ENCODE measurements around the gene NOX3.

Gene NOX3

GRCh38 chr6:155384321-155384952 is 71.2 kb downstream of the NOX3 start:
- no peak overlapping the region for H3K27ac Mint-ChIP-seq
- no peaks in the 10 kb centered on the region for H3K27me3 Mint-ChIP-seq
- H3K4me1 Mint-ChIP-seq (ENCODE audit: low read depth) = peaks cover 14% of the 10 kb centered on the region
- H3K9me3 Mint-ChIP-seq = peaks cover 16% of the 10 kb centered on the region
- H3K36me3 Mint-ChIP-seq (ENCODE audit: low read depth) = peaks cover 3% of the 10 kb centered on the region
- H3K4me3 Mint-ChIP-seq = no peak overlapping the region

DNA sequence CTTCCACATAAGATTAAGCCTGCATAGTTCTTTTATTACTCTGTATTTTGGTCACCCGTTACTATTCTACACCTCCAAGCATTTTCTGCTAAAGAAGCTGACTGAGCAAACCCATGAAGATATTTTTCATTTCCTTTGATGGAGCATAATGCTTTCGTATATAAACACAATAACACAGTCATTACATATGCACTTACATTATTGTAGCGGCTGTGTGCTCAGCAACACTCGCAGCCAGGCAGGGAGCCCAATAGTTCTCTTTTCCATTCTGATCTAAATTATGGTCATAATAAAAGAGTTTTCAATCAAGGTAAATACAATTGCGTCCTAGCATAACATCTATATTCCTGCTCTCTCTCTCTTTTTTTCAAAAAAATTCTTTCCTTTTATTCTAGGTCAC is 71.7 kb downstream of the NOX3 start:
- H3K9me3 Mint-ChIP-seq = peaks cover 10% of the 10 kb centered on the region
- no peak overlapping the region for H3K27ac Mint-ChIP-seq
- H3K27me3 Mint-ChIP-seq = no peaks in the 10 kb centered on the region
- peaks cover 8% of the 10 kb centered on the region for H3K4me1 Mint-ChIP-seq (ENCODE audit: low read depth)
- no peak overlapping the region for H3K4me3 Mint-ChIP-seq
- peaks cover 3% of the 10 kb centered on the region for H3K36me3 Mint-ChIP-seq (ENCODE audit: low read depth)

DNA sequence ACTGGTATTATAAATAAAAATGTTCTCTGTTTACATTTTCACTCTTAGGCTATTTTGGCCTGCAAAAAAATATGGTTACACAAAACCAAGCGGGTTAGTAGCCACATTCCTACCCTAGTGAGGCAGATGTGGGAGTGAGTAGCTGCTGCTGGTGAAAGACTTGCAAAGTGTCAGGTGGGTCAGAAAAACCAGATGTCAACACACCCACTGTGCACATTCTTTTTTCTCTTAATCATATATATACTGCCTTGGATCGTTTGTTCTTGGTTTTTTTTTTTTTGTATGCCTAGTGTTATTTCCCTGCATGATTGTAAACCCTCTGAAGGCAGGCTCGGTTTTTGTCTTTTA is 73.3 kb downstream of the NOX3 start:
- no peak overlapping the region for H3K4me3 Mint-ChIP-seq
- peaks cover under 1% of the 10 kb centered on the region for H3K9me3 Mint-ChIP-seq
- no peak overlapping the region for H3K27ac Mint-ChIP-seq
- H3K4me1 Mint-ChIP-seq (ENCODE audit: low read depth) = peaks cover 5% of the 10 kb centered on the region
- no peaks in the 10 kb centered on the region for H3K36me3 Mint-ChIP-seq (ENCODE audit: low read depth)
- no peaks in the 10 kb centered on the region for H3K27me3 Mint-ChIP-seq

- no peaks in the 10 kb centered on the region for H3K27me3 Mint-ChIP-seq
- peaks cover 5% of the 10 kb centered on the region for H3K4me1 Mint-ChIP-seq (ENCODE audit: low read depth)
- no peak overlapping the region for H3K27ac Mint-ChIP-seq
- no peak overlapping the region for H3K4me3 Mint-ChIP-seq
- no peaks in the 10 kb centered on the region for H3K36me3 Mint-ChIP-seq (ENCODE audit: low read depth)
- H3K9me3 Mint-ChIP-seq = no peaks in the 10 kb centered on the region
These were observed 73.8 kb downstream of the NOX3 start for GRCh38 chr6:155381673-155382337.

DNA sequence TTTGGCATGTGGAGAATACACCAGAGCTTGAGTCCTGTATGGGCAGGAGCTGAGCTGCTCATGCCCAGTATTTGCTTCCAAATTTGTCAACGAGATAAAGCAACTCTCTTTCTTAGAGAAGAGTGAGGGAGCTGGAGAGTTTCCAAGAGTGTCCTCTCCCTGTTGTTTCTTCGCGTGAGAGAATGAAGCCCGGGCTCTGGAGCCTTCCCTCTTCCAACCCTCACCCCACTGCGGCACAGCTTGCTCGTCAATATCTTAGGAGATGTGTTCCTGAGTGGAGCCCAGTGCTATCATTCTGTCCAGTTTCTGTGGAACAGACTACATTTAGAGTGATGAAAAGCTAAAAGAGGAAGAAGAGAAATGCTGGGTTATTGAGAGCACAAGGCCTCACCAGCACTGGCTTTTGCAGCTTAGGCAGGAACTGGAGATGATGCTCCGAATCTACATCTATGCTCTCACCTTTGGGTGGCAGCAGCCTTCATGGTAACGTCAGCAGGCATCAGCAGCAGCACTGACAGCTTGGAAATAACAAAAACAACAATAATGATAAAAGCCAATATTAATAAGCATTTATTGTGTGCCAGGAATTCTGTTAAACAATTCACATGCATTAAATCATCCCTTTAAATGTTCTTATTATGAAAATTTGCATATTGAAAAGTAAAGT is 74.8 kb downstream of the NOX3 start:
- no peaks in the 10 kb centered on the region for H3K9me3 Mint-ChIP-seq
- H3K27me3 Mint-ChIP-seq = no peaks in the 10 kb centered on the region
- no peak overlapping the region for H3K4me3 Mint-ChIP-seq
- peaks cover 5% of the 10 kb centered on the region for H3K4me1 Mint-ChIP-seq (ENCODE audit: low read depth)
- no peaks in the 10 kb centered on the region for H3K36me3 Mint-ChIP-seq (ENCODE audit: low read depth)
- no peak overlapping the region for H3K27ac Mint-ChIP-seq

DNA sequence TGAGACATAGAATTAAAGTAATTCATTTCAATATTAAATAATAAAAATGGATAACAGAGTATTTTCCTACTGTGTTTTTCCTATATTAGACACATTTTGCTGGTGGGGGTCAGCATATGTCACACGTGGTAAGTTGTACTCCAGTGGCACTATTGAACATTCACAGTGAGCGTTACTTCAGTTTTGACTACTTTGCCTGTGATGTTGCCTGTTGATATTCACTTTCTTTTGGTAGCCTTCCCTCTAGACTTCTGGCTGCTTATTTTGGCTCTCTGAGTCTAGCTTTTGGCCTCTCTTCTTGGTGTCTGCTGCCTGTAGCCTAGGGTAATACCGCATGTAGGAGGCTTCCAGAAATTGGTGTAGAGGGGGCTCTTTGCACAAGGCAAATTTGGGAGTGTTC is 76.9 kb downstream of the NOX3 start:
- Mint-ChIP-seq H3K4me1 (ENCODE audit: low read depth) (peaks cover 5% of the 10 kb centered on the region), H3K9me3 (no peaks in the 10 kb centered on the region), H3K27me3 (no peaks in the 10 kb centered on the region), H3K27ac (no peak overlapping the region), H3K36me3 (ENCODE audit: low read depth) (no peaks in the 10 kb centered on the region), H3K4me3 (no peak overlapping the region)

- Mint-ChIP-seq H3K27me3 (peaks cover 2% of the 10 kb centered on the region), H3K9me3 (no peaks in the 10 kb centered on the region), H3K36me3 (ENCODE audit: low read depth) (no peaks in the 10 kb centered on the region), H3K27ac (no peak overlapping the region), H3K4me3 (no peak overlapping the region), H3K4me1 (ENCODE audit: low read depth) (peaks cover 5% of the 10 kb centered on the region)
These were observed 77.4 kb downstream of the NOX3 start for GRCh38 chr6:155378276-155378675.

- H3K27ac Mint-ChIP-seq = no peak overlapping the region
- no peaks in the 10 kb centered on the region for H3K9me3 Mint-ChIP-seq
- no peak overlapping the region for H3K4me3 Mint-ChIP-seq
- peaks cover 4% of the 10 kb centered on the region for H3K27me3 Mint-ChIP-seq
- no peaks in the 10 kb centered on the region for H3K36me3 Mint-ChIP-seq (ENCODE audit: low read depth)
- peaks cover 5% of the 10 kb centered on the region for H3K4me1 Mint-ChIP-seq (ENCODE audit: low read depth)
These were observed 78.6 kb downstream of the NOX3 start for GRCh38 chr6:155377061-155377460.

GRCh38 chr6:155375801-155376200 is 79.8 kb downstream of the NOX3 start:
- no peak overlapping the region for H3K27ac Mint-ChIP-seq
- H3K27me3 Mint-ChIP-seq = peaks cover 4% of the 10 kb centered on the region
- no peaks in the 10 kb centered on the region for H3K9me3 Mint-ChIP-seq
- no peaks in the 10 kb centered on the region for H3K4me1 Mint-ChIP-seq (ENCODE audit: low read depth)
- H3K4me3 Mint-ChIP-seq = no peak overlapping the region
- no peaks in the 10 kb centered on the region for H3K36me3 Mint-ChIP-seq (ENCODE audit: low read depth)

GRCh38 chr6:155374681-155375080 is 81.0 kb downstream of the NOX3 start:
- Mint-ChIP-seq H3K4me1 (ENCODE audit: low read depth) (no peaks in the 10 kb centered on the region), H3K36me3 (ENCODE audit: low read depth) (no peaks in the 10 kb centered on the region), H3K9me3 (no peaks in the 10 kb centered on the region), H3K27me3 (peaks cover 4% of the 10 kb centered on the region), H3K4me3 (no peak overlapping the region), H3K27ac (no peak overlapping the region)

DNA sequence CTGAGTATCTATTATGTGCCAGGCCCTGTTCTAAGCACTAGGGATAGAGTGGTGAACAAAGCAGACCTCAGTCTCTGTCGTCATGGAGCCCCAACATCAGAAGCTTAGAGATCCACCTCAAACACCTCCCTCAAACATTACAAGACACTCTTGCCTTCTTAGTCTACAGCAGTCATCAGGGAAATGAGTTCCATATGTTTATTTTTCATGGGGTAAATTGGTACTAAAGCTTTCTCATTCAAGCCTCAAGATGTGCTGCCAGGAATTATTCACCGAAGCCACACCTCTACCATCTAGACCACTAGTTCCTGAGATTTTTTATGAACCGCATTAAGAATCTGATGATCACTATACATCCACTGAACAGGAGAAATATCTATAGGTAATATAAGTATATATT is 82.4 kb downstream of the NOX3 start:
- Mint-ChIP-seq H3K27ac (no peak overlapping the region), H3K27me3 (peaks cover 4% of the 10 kb centered on the region), H3K4me3 (no peak overlapping the region), H3K36me3 (ENCODE audit: low read depth) (no peaks in the 10 kb centered on the region), H3K9me3 (no peaks in the 10 kb centered on the region), H3K4me1 (ENCODE audit: low read depth) (no peaks in the 10 kb centered on the region)

- Mint-ChIP-seq H3K4me1 (ENCODE audit: low read depth) (no peaks in the 10 kb centered on the region), H3K27ac (no peak overlapping the region), H3K9me3 (no peaks in the 10 kb centered on the region), H3K4me3 (no peak overlapping the region), H3K36me3 (ENCODE audit: low read depth) (no peaks in the 10 kb centered on the region), H3K27me3 (peaks cover 4% of the 10 kb centered on the region)
These were observed 83.4 kb downstream of the NOX3 start for GRCh38 chr6:155372256-155372655.

- Mint-ChIP-seq H3K36me3 (ENCODE audit: low read depth) (no peaks in the 10 kb centered on the region), H3K9me3 (peaks cover 3% of the 10 kb centered on the region), H3K27ac (no peak overlapping the region), H3K27me3 (peaks cover 4% of the 10 kb centered on the region), H3K4me3 (no peak overlapping the region), H3K4me1 (ENCODE audit: low read depth) (no peaks in the 10 kb centered on the region)
These were observed 84.4 kb downstream of the NOX3 start for GRCh38 chr6:155371230-155371629.

DNA sequence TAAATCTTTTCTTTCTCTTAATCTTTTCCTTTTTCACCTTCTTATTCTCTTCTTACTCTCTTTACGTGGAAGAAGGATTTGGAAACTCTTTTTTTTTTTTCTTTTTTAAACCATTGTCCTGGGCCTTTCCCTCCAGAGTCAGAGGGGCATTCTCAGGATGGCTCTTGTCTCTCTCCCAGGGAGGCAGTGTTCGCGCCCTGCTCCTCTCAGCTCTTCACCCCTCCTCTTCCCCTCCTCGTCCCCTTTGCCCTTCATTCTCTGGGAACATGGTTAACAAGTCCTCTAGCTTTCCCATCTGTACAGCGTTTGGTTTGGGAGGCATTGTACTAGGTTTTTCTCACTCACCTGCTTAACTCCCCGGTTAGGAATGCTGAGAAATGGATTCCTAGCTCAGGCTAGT is 89.3 kb downstream of the NOX3 start:
- peaks cover 7% of the 10 kb centered on the region for H3K9me3 Mint-ChIP-seq
- no peaks in the 10 kb centered on the region for H3K4me1 Mint-ChIP-seq (ENCODE audit: low read depth)
- H3K27ac Mint-ChIP-seq = no peak overlapping the region

GRCh38 chr6:155364844-155365437 is 90.7 kb downstream of the NOX3 start:
- peak overlapping the region; percentile 0 for H3K27ac Mint-ChIP-seq

More for the DNA sequence above, 89.3 kb downstream of the NOX3 start:
- no peak overlapping the region for H3K4me3 Mint-ChIP-seq
- H3K27me3 Mint-ChIP-seq = no peaks in the 10 kb centered on the region
- H3K36me3 Mint-ChIP-seq (ENCODE audit: low read depth) = no peaks in the 10 kb centered on the region

More at GRCh38 chr6:155364844-155365437, 90.7 kb downstream of the NOX3 start:
- no peaks in the 10 kb centered on the region for H3K4me1 Mint-ChIP-seq (ENCODE audit: low read depth)
- peaks cover 7% of the 10 kb centered on the region for H3K9me3 Mint-ChIP-seq
- no peaks in the 10 kb centered on the region for H3K36me3 Mint-ChIP-seq (ENCODE audit: low read depth)
- H3K4me3 Mint-ChIP-seq = no peak overlapping the region
- no peaks in the 10 kb centered on the region for H3K27me3 Mint-ChIP-seq

All from stimulated activated naive CD8-positive, alpha-beta T cell treated with anti-CD3 and anti-CD28 coated beads, Interleukin-15, Interleukin-2, amounts not matched to agents 100 ng/mL and 50 ng/mL, for 24 hours (primary cell).